CD4-positive, CD25-positive, alpha-beta regulatory T cell (primary cell): Measurements from ENCODE around the gene ST6GALNAC3. TPM values are rescaled to one million over a fixed set of nuclear protein-coding genes. Genes with fewer than 3 reads are reported as not detected.
A peak's percentile ranks its signal among the peaks of the same experiment; 100 is the strongest.

Experiments used
- ATAC-seq, 2 donors: fragments of 150-1000 bp; cut with Tn5 transposase; one replicate each; pipeline ENCODE4 v1.10.0; 2021; ENCODE audit warnings: low read depth in 2 of 2, moderate number of reproducible peaks in 2 of 2, moderate library complexity in 1 of 2
- DNase-seq, 3 donors: peaks; one replicate each; pipeline versions ENCODE4 v3.0.0 to v3.0.0-alpha.2; 2012 to 2022; ENCODE audit warnings: mixed read lengths in 1 of 3
- H3K27ac ChIP-seq: one replicate; pipeline ENCODE4 v1.7.0; 2013; ENCODE audit warnings: mild to moderate bottlenecking, low read length; ENCODE audit not compliant: insufficient read depth, poor library complexity, severe bottlenecking
- H3K27me3 ChIP-seq: one replicate; pipeline ENCODE4 v1.7.0; 2013; ENCODE audit warnings: low read length; ENCODE audit not compliant: control insufficient read depth, insufficient read depth
- H3K36me3 ChIP-seq: one replicate; pipeline ENCODE4 v1.7.0; 2013; ENCODE audit warnings: mild to moderate bottlenecking, low read length, moderate library complexity; ENCODE audit not compliant: control insufficient read depth, insufficient read depth
- H3K4me1 ChIP-seq: 2 replicates; pipeline ENCODE4 v1.7.0; 2013; ENCODE audit warnings: mild to moderate bottlenecking, low read length; ENCODE audit not compliant: insufficient read depth, control insufficient read depth, poor library complexity, severe bottlenecking
- H3K4me3 ChIP-seq: one replicate; pipeline ENCODE4 v1.7.0; 2013; ENCODE audit warnings: low read depth, mild to moderate bottlenecking, low read length, moderate library complexity
- H3K9me3 ChIP-seq, 2 experiments: 1 replicate in 1 of 2; 2 replicates in 1 of 2; pipeline ENCODE4 v1.7.0; 2013; ENCODE audit warnings: low read length in 2 of 2, mild to moderate bottlenecking in 1 of 2, moderate library complexity in 1 of 2; ENCODE audit not compliant: control insufficient read depth in 2 of 2
- H3K27ac Mint-ChIP-seq, 3 donors: one replicate each; pipeline ENCODE4 v1.8.0; 2020 to 2022; ENCODE audit warnings: mild to moderate bottlenecking in 3 of 3, mixed read lengths in 3 of 3, moderate library complexity in 2 of 3
- H3K27me3 Mint-ChIP-seq: one replicate; pipeline ENCODE4 v1.8.0; 2022; ENCODE audit warnings: mild to moderate bottlenecking, mixed read lengths
- H3K36me3 Mint-ChIP-seq: one replicate; pipeline ENCODE4 v1.8.0; 2020; ENCODE audit warnings: mixed read lengths
- H3K4me1 Mint-ChIP-seq, 4 donors: one replicate each; pipeline ENCODE4 v1.8.0; 2020 to 2022; ENCODE audit warnings: mixed read lengths in 4 of 4, mild to moderate bottlenecking in 1 of 4
- H3K4me3 Mint-ChIP-seq, 4 donors: one replicate each; pipeline ENCODE4 v1.8.0; 2020 to 2022; ENCODE audit warnings: mild to moderate bottlenecking in 4 of 4, mixed read lengths in 4 of 4, moderate library complexity in 3 of 4
- H3K9me3 Mint-ChIP-seq, 7 donors: one replicate each; pipeline ENCODE4 v1.8.0; 2020 to 2022; ENCODE audit warnings: mixed read lengths in 7 of 7, mild to moderate bottlenecking in 3 of 7, moderate library complexity in 2 of 7
- polyA plus RNA-seq, 4 donors: library from polyadenylated mRNA; unstranded; fragments of 300-500 nt; fragmentation: Illumina TruSeq; gene quantifications; one replicate each; pipeline ENCODE4 v1.2.3, GENCODE V29; 2021
- total RNA-seq: library from RNA; stranded (reverse); gene quantifications from one replicate; pipeline ENCODE4 v1.2.3, GENCODE V29; 2022

ST6GALNAC3 gene
- total and polyA plus RNA-seq, 5 donors from 2014 or later, result 0.03 to 3.4 (median 0.95) TPM

GRCh38 chr1:76292418-76293184 lies 218.1 kb downstream of the ST6GALNAC3 start:
- Mint-ChIP-seq H3K27ac (peak overlapping the region in 1 of 3 donors; percentile 75), H3K4me3 (peak overlapping the region in 1 of 4 donors; percentile 38), H3K9me3 (peaks cover 0 to 1% (median 0%) of the 10 kb centered on the region in 7 donors), H3K27me3 (no peaks in the 10 kb centered on the region), H3K36me3 (no peaks in the 10 kb centered on the region), H3K4me1 (peaks cover 13 to 77% (median 37%) of the 10 kb centered on the region in 4 donors)
- Histone ChIP-seq H3K27me3 (no peaks in the 10 kb centered on the region), H3K36me3 (no peaks in the 10 kb centered on the region), H3K4me3 (no peak overlapping the region), H3K9me3 (no peaks in the 10 kb centered on the region), H3K27ac (no peak overlapping the region), H3K4me1 (peaks cover 16% of the 10 kb centered on the region)
- DNase-seq, result no peak
- no peak for ATAC-seq

- Histone ChIP-seq H3K27me3 (no peaks in the 10 kb centered on the region), H3K4me1 (peaks cover 16% of the 10 kb centered on the region), H3K36me3 (no peaks in the 10 kb centered on the region), H3K27ac (peak overlapping the region; percentile 44), H3K4me3 (no peak overlapping the region), H3K9me3 (no peaks in the 10 kb centered on the region)
- Mint-ChIP-seq H3K9me3 (peaks cover 0 to 1% (median 0%) of the 10 kb centered on the region in 7 donors), H3K4me3 (peak overlapping the region in 1 of 4 donors; percentile 1), H3K27me3 (no peaks in the 10 kb centered on the region), H3K36me3 (no peaks in the 10 kb centered on the region), H3K27ac (peak overlapping the region in 2 of 3 donors; percentile 75 to 84), H3K4me1 (peaks cover 9 to 67% (median 33%) of the 10 kb centered on the region in 4 donors)
- ATAC-seq, result no peak
- no peak for DNase-seq
Measured at GRCh38 chr1:76293831-76294230, 219.3 kb downstream of the ST6GALNAC3 start.

- Histone ChIP-seq H3K4me3 (peak overlapping the region; percentile 68), H3K9me3 (no peaks in the 10 kb centered on the region), H3K4me1 (peaks cover 16% of the 10 kb centered on the region), H3K27ac (peak overlapping the region; percentile 44), H3K36me3 (no peaks in the 10 kb centered on the region), H3K27me3 (no peaks in the 10 kb centered on the region)
- Mint-ChIP-seq H3K4me3 (peak overlapping the region; percentile 39 to 89 (median 69)), H3K4me1 (peaks cover 9 to 66% (median 35%) of the 10 kb centered on the region in 4 donors), H3K36me3 (no peaks in the 10 kb centered on the region), H3K27ac (peak overlapping the region; percentile 18 to 88 (median 33)), H3K9me3 (peaks cover 0 to 1% (median 0%) of the 10 kb centered on the region in 7 donors), H3K27me3 (no peaks in the 10 kb centered on the region)
- ATAC-seq, result peak; percentile 74 to 78
- DNase-seq, result peak in 2 of 3 donors; percentile 40 to 72
Measured at GRCh38 chr1:76294482-76295194, 220.1 kb downstream of the ST6GALNAC3 start.

- ATAC-seq (no peak), DNase-seq (no peak)
- Histone ChIP-seq H3K27ac (no peak overlapping the region), H3K4me3 (no peak overlapping the region), H3K4me1 (peaks cover 10% of the 10 kb centered on the region), H3K36me3 (no peaks in the 10 kb centered on the region), H3K9me3 (no peaks in the 10 kb centered on the region), H3K27me3 (no peaks in the 10 kb centered on the region)
- Mint-ChIP-seq H3K4me3 (no peak overlapping the region), H3K36me3 (no peaks in the 10 kb centered on the region), H3K4me1 (peaks cover 13 to 60% (median 22%) of the 10 kb centered on the region in 4 donors), H3K27ac (no peak overlapping the region), H3K9me3 (peaks cover 0 to 1% (median 0%) of the 10 kb centered on the region in 7 donors), H3K27me3 (no peaks in the 10 kb centered on the region)
Measured at GRCh38 chr1:76298399-76298798, 223.9 kb downstream of the ST6GALNAC3 start.

- no peak overlapping the region for H3K27ac Mint-ChIP-seq
Measured at GRCh38 chr1:76299036-76299435, 224.5 kb downstream of the ST6GALNAC3 start.

GRCh38 chr1:76300556-76300955 lies 226.0 kb downstream of the ST6GALNAC3 start:
- peak in 1 of 2 donors; percentile 47 for ATAC-seq
- peaks cover 0 to 40% (median 9%) of the 10 kb centered on the region in 4 donors for H3K4me1 Mint-ChIP-seq
- peaks cover 0 to 1% (median 0%) of the 10 kb centered on the region in 7 donors for H3K9me3 Mint-ChIP-seq
- Histone ChIP-seq H3K36me3 (no peaks in the 10 kb centered on the region), H3K4me3 (no peak overlapping the region), H3K4me1 (no peaks in the 10 kb centered on the region), H3K27me3 (no peaks in the 10 kb centered on the region), H3K27ac (no peak overlapping the region), H3K9me3 (no peaks in the 10 kb centered on the region)
- peak overlapping the region in 2 of 3 donors; percentile 7 to 42 for H3K27ac Mint-ChIP-seq
- peak overlapping the region in 2 of 4 donors; percentile 2 to 47 for H3K4me3 Mint-ChIP-seq
- H3K27me3 Mint-ChIP-seq, result no peaks in the 10 kb centered on the region
- DNase-seq, result peak in 1 of 3 donors; percentile 28
- no peaks in the 10 kb centered on the region for H3K36me3 Mint-ChIP-seq

More at GRCh38 chr1:76299036-76299435, 224.5 kb downstream of the ST6GALNAC3 start:
- H3K36me3 Mint-ChIP-seq, result no peaks in the 10 kb centered on the region
- no peak for DNase-seq
- H3K4me1 Mint-ChIP-seq, result peaks cover 12 to 54% (median 19%) of the 10 kb centered on the region in 4 donors
- Histone ChIP-seq H3K27ac (no peak overlapping the region), H3K27me3 (no peaks in the 10 kb centered on the region), H3K4me3 (no peak overlapping the region), H3K4me1 (peaks cover 10% of the 10 kb centered on the region), H3K9me3 (no peaks in the 10 kb centered on the region), H3K36me3 (no peaks in the 10 kb centered on the region)
- no peaks in the 10 kb centered on the region for H3K27me3 Mint-ChIP-seq
- no peak overlapping the region for H3K4me3 Mint-ChIP-seq
- ATAC-seq, result no peak
- peaks cover 0 to 1% (median 0%) of the 10 kb centered on the region in 7 donors for H3K9me3 Mint-ChIP-seq

GRCh38 chr1:76302711-76303339 lies 228.3 kb downstream of the ST6GALNAC3 start:
- Histone ChIP-seq H3K27ac (no peak overlapping the region), H3K4me3 (no peak overlapping the region), H3K9me3 (no peaks in the 10 kb centered on the region), H3K27me3 (peaks cover under 1% of the 10 kb centered on the region), H3K36me3 (no peaks in the 10 kb centered on the region), H3K4me1 (no peaks in the 10 kb centered on the region)
- peaks cover 0 to 1% (median 0%) of the 10 kb centered on the region in 7 donors for H3K9me3 Mint-ChIP-seq
- H3K4me1 Mint-ChIP-seq, result peaks cover 0 to 31% (median 6%) of the 10 kb centered on the region in 4 donors
- no peak overlapping the region for H3K4me3 Mint-ChIP-seq
- no peak for DNase-seq
- no peak for ATAC-seq
- H3K27me3 Mint-ChIP-seq, result no peaks in the 10 kb centered on the region
- no peak overlapping the region for H3K27ac Mint-ChIP-seq
- no peaks in the 10 kb centered on the region for H3K36me3 Mint-ChIP-seq
